WTC11 (cell line): ENCODE results near the gene GID4. TPM values are rescaled to one million over a fixed set of nuclear protein-coding genes. Genes with fewer than 3 reads are reported as not detected.

Source experiments
- ATAC-seq: fragments of 200-7000 bp; cut with Tn5 transposase; 2 replicates; pipeline ENCODE4 v1.10.0; 2021; ENCODE audit warnings: mild to moderate bottlenecking, moderate library complexity
- CTCF ChIA-PET: fragments of 300-600 bp; sonication (Branson Sonifier 250); formaldehyde crosslinking; loops from one replicate; lab custom pipeline; 2021; ENCODE audit warnings: antibody characterized with exemption; lab: Charles Lee
- POLR2A ChIA-PET: fragments of 350-600 bp; sonication (Branson Sonifier 250); formaldehyde crosslinking; loops from one replicate; lab custom pipeline; 2021; ENCODE audit warnings: antibody characterized with exemption; lab: Charles Lee
- DNase-seq: peaks from one replicate; pipeline ENCODE4 v3.0.0; 2021; ENCODE audit warnings: low spot score
- H3K27ac Mint-ChIP-seq: 2 replicates; pipeline ENCODE4 v1.8.0; 2021; ENCODE audit warnings: mixed read lengths
- H3K27me3 Mint-ChIP-seq: 2 replicates; pipeline ENCODE4 v1.8.0; 2021; ENCODE audit warnings: low read depth, mild to moderate bottlenecking, moderate library complexity, mixed read lengths
- H3K36me3 Mint-ChIP-seq: 2 replicates; pipeline ENCODE4 v1.8.0; 2021; ENCODE audit warnings: mixed read lengths
- H3K4me1 Mint-ChIP-seq: 2 replicates; pipeline ENCODE4 v1.8.0; 2022; ENCODE audit warnings: mixed read lengths
- H3K4me3 Mint-ChIP-seq: 2 replicates; pipeline ENCODE4 v1.8.0; 2021; ENCODE audit warnings: mild to moderate bottlenecking, moderate library complexity, mixed read lengths
- H3K9me3 Mint-ChIP-seq: 2 replicates; pipeline ENCODE4 v1.8.0; 2021; ENCODE audit warnings: mixed read lengths
- CREM ChIP-seq: sonication (generic); formaldehyde crosslinking; IDR thresholded peaks from 2 replicates; pipeline ENCODE4 v1.8.1; 2022; ENCODE audit warnings: mild to moderate bottlenecking, missing genetic modification reagents, moderate library complexity
- IRF2 ChIP-seq: sonication (generic); formaldehyde crosslinking; IDR thresholded peaks from 2 replicates; pipeline ENCODE4 v1.8.0; 2022; ENCODE audit warnings: low read depth, missing genetic modification reagents, borderline replicate concordance
- MYBL2 ChIP-seq: sonication (generic); formaldehyde crosslinking; IDR thresholded peaks from 2 replicates; pipeline ENCODE4 v1.8.1; 2023; ENCODE audit warnings: mild to moderate bottlenecking, moderate library complexity, missing genetic modification reagents
- OVOL2 ChIP-seq: fragments of 250-450 bp; sonication (Bioruptor Pico); IDR thresholded peaks from 2 replicates; pipeline ENCODE4 v1.9.0; 2021; ENCODE audit warnings: mild to moderate bottlenecking, borderline replicate concordance
- SP1 ChIP-seq: sonication (generic); formaldehyde crosslinking; conservative IDR thresholded peaks from 2 replicates; pipeline ENCODE4 v1.8.1; 2022; ENCODE audit warnings: missing genetic modification reagents
- TEAD1 ChIP-seq: sonication (generic); formaldehyde crosslinking; IDR thresholded peaks from 2 replicates; pipeline ENCODE4 v1.8.0; 2022; ENCODE audit warnings: mild to moderate bottlenecking, missing genetic modification reagents
- total RNA-seq: library from RNA; stranded (reverse); gene quantifications from 3 replicates; pipeline ENCODE4 v1.2.3, GENCODE V29; 2021
- TF ChIP-seq, protein P1 (sequence below): sonication (generic); formaldehyde crosslinking; IDR thresholded peaks from 2 replicates; pipeline ENCODE4 v1.8.1; 2023; ENCODE audit warnings: mild to moderate bottlenecking, missing genetic modification reagents, moderate library complexity
- TF ChIP-seq, protein P2 (sequence below): fragments of 250-450 bp; sonication (Bioruptor Pico); conservative IDR thresholded peaks from 2 replicates; pipeline ENCODE4 v1.9.0; 2021; ENCODE audit warnings: mild to moderate bottlenecking
- TF ChIP-seq, protein P3 (sequence below): sonication (generic); formaldehyde crosslinking; IDR thresholded peaks from 2 replicates; pipeline ENCODE4 v1.8.1; 2022; ENCODE audit warnings: low read depth, mild to moderate bottlenecking, moderate library complexity, missing genetic modification reagents, borderline replicate concordance
- TF ChIP-seq, protein P4 (sequence below): sonication (generic); formaldehyde crosslinking; IDR thresholded peaks from 2 replicates; pipeline ENCODE4 v1.8.1; 2022; ENCODE audit warnings: mild to moderate bottlenecking, moderate library complexity, missing genetic modification reagents
- TF ChIP-seq, protein P5 (sequence below): fragments of 250-450 bp; sonication (Bioruptor Pico); IDR thresholded peaks from 2 replicates; pipeline ENCODE4 v1.9.0; 2021; ENCODE audit warnings: mild to moderate bottlenecking
- TF ChIP-seq, protein P6 (sequence below): sonication (generic); formaldehyde crosslinking; IDR thresholded peaks from 2 replicates; pipeline ENCODE4 v1.8.0; 2022; ENCODE audit warnings: mild to moderate bottlenecking, missing genetic modification reagents
- TF ChIP-seq, protein P7 (sequence below): sonication (generic); formaldehyde crosslinking; conservative IDR thresholded peaks from 2 replicates; pipeline ENCODE4 v1.8.1; 2023; ENCODE audit warnings: mild to moderate bottlenecking, low read depth, missing genetic modification reagents, moderate library complexity
- TF ChIP-seq, protein P8 (sequence below): fragments of 250-450 bp; sonication (Bioruptor Pico); IDR thresholded peaks from 2 replicates; pipeline ENCODE4 v1.9.0; 2021; ENCODE audit warnings: mild to moderate bottlenecking, borderline replicate concordance

Gene GID4
- total RNA-seq, 1 experiment from 2014 or later, result 16.0 TPM

DNA sequence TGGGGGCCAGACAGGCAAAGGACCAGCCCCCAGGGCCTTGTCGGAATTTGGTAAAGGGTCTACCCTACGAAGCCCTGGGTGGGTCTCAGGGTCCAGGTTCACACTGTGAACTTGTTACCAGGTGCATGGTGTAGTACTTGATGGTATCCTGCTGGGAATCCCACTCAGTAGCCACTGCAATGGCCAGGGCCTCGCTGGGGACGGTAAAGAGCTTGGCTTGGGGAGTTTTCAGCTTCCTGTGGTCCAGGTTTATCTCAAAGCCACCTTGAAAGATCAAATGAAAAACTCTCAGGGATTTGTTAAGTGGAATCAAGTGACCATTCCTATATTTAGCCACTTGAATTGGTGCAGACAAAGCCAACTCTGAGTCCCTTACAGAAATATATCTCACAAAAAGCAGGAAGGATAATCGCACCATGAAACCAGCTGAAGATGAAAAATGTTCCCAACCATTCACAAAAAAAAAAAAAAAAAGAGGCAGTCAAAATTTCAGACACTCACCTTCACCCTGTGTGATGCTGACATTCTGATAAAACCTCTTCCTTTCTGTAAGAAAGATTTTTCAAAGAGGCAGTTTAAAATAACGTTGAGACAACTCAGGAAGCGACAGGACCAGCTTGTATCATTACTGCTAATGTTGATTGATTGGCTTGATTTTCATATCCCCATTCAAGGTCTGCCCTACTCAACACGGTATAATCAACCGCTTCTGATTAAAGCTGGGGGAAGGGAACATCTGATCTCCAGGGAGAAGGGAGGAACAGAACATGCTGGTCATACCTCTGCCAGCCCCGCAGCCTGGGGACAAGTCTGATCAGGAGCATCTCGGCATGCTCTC, 10.9 kb upstream of the GID4 start (continued):
- no peak for TF ChIP-seq OVOL2 (CRISPR knock-in tag)

DNA sequence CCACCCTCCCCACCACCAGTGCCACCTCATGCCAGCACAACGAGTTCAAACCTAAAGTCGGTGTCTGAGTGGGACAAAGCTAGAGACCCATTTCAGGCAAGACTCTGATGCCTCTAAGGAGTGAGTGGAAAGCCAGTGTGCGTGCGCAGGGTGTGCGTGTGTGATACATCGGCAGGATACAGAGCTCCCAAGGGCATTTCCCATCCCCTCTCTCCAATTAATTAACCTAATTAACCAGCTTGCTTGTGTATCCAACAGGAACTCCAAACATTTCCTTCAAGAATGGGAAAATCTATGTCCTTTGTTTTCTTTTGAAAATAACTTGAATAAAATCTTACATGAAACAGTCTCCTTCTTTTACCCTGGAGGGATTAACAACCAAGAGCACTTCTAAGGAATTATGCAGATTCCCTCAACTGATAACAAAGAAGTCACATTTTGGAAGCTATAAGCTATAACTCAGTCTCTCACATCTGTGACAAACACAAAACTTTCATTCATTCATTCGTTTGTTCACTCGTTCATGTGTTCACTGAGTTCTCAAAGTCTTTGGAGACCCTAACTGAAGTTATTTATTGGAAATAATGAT, 10.2 kb upstream of the GID4 start:
- Mint-ChIP-seq H3K4me3 (no peak overlapping the region), H3K27ac (no peak overlapping the region), H3K9me3 (no peaks in the 10 kb centered on the region), H3K4me1 (no peaks in the 10 kb centered on the region), H3K36me3 (no peaks in the 10 kb centered on the region), H3K27me3 (no peaks in the 10 kb centered on the region)
- DNase-seq (no peak), ATAC-seq (no peak)
- CTCF ChIA-PET, result interaction anchor here (0.7 to 1.3 kb wide), 3 partner anchors 35 to 110 kb away, joined by 4 to 5 read pairs (median 4); no protein-coding TSS in a partner anchor
- TF ChIP-seq SP1 (no peak), IRF2 (CRISPR knock-in tag) (no peak), TEAD1 (no peak), CREM (no peak), MYBL2 (CRISPR knock-in tag) (no peak)
- TF ChIP-seq, protein P1, sequence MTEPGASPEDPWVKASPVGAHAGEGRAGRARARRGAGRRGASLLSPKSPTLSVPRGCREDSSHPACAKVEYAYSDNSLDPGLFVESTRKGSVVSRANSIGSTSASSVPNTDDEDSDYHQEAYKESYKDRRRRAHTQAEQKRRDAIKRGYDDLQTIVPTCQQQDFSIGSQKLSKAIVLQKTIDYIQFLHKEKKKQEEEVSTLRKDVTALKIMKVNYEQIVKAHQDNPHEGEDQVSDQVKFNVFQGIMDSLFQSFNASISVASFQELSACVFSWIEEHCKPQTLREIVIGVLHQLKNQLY (CRISPR knock-in tag), result no peak
- TF ChIP-seq, protein P2, sequence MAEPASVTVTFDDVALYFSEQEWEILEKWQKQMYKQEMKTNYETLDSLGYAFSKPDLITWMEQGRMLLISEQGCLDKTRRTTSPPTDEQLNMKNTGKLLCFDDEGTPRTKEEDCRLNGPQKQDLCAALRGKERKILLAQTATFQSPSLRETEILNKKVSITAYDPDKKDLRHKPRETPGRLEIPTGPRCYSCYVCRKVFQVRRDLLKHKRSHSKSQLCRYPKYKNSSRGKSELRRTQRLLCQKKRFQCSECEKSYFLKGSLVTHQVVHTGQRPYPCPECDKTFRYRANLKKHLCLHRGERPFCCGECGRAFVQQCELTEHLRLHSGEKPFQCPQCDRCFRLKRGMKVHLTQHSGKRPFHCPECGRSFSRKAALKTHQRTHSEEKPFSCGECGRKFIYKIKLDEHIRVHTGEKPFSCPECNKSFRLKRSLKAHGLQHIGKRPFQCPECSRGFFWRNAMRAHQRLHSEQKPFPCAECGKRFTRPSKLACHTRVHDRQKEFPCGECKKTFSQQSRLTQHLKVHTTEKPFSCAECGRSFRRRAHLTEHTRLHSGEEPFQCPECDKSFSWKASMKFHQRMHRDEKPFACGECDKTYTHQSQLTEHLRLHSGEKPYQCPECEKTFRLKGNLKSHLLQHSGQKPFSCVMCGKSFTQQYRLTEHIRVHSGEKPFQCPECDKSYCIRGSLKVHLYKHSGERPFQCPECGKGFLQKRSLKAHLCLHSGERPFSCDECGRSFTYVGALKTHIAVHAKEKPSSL, result no peak
- TF ChIP-seq, protein P3, sequence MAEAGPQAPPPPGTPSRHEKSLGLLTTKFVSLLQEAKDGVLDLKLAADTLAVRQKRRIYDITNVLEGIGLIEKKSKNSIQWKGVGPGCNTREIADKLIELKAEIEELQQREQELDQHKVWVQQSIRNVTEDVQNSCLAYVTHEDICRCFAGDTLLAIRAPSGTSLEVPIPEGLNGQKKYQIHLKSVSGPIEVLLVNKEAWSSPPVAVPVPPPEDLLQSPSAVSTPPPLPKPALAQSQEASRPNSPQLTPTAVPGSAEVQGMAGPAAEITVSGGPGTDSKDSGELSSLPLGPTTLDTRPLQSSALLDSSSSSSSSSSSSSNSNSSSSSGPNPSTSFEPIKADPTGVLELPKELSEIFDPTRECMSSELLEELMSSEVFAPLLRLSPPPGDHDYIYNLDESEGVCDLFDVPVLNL (CRISPR knock-in tag), result no peak
- TF ChIP-seq, protein P4, sequence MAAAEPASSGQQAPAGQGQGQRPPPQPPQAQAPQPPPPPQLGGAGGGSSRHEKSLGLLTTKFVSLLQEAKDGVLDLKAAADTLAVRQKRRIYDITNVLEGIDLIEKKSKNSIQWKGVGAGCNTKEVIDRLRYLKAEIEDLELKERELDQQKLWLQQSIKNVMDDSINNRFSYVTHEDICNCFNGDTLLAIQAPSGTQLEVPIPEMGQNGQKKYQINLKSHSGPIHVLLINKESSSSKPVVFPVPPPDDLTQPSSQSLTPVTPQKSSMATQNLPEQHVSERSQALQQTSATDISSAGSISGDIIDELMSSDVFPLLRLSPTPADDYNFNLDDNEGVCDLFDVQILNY, result no peak
- TF ChIP-seq, protein P5, sequence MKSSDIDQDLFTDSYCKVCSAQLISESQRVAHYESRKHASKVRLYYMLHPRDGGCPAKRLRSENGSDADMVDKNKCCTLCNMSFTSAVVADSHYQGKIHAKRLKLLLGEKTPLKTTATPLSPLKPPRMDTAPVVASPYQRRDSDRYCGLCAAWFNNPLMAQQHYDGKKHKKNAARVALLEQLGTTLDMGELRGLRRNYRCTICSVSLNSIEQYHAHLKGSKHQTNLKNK (CRISPR knock-in tag), result no peak
- TF ChIP-seq, protein P6, sequence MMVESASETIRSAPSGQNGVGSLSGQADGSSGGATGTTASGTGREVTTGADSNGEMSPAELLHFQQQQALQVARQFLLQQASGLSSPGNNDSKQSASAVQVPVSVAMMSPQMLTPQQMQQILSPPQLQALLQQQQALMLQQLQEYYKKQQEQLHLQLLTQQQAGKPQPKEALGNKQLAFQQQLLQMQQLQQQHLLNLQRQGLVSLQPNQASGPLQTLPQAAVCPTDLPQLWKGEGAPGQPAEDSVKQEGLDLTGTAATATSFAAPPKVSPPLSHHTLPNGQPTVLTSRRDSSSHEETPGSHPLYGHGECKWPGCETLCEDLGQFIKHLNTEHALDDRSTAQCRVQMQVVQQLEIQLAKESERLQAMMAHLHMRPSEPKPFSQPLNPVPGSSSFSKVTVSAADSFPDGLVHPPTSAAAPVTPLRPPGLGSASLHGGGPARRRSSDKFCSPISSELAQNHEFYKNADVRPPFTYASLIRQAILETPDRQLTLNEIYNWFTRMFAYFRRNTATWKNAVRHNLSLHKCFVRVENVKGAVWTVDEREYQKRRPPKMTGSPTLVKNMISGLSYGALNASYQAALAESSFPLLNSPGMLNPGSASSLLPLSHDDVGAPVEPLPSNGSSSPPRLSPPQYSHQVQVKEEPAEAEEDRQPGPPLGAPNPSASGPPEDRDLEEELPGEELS, result no peak
- TF ChIP-seq, protein P7, sequence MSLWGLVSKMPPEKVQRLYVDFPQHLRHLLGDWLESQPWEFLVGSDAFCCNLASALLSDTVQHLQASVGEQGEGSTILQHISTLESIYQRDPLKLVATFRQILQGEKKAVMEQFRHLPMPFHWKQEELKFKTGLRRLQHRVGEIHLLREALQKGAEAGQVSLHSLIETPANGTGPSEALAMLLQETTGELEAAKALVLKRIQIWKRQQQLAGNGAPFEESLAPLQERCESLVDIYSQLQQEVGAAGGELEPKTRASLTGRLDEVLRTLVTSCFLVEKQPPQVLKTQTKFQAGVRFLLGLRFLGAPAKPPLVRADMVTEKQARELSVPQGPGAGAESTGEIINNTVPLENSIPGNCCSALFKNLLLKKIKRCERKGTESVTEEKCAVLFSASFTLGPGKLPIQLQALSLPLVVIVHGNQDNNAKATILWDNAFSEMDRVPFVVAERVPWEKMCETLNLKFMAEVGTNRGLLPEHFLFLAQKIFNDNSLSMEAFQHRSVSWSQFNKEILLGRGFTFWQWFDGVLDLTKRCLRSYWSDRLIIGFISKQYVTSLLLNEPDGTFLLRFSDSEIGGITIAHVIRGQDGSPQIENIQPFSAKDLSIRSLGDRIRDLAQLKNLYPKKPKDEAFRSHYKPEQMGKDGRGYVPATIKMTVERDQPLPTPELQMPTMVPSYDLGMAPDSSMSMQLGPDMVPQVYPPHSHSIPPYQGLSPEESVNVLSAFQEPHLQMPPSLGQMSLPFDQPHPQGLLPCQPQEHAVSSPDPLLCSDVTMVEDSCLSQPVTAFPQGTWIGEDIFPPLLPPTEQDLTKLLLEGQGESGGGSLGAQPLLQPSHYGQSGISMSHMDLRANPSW (CRISPR knock-in tag), result no peak
- TF ChIP-seq, protein P8, sequence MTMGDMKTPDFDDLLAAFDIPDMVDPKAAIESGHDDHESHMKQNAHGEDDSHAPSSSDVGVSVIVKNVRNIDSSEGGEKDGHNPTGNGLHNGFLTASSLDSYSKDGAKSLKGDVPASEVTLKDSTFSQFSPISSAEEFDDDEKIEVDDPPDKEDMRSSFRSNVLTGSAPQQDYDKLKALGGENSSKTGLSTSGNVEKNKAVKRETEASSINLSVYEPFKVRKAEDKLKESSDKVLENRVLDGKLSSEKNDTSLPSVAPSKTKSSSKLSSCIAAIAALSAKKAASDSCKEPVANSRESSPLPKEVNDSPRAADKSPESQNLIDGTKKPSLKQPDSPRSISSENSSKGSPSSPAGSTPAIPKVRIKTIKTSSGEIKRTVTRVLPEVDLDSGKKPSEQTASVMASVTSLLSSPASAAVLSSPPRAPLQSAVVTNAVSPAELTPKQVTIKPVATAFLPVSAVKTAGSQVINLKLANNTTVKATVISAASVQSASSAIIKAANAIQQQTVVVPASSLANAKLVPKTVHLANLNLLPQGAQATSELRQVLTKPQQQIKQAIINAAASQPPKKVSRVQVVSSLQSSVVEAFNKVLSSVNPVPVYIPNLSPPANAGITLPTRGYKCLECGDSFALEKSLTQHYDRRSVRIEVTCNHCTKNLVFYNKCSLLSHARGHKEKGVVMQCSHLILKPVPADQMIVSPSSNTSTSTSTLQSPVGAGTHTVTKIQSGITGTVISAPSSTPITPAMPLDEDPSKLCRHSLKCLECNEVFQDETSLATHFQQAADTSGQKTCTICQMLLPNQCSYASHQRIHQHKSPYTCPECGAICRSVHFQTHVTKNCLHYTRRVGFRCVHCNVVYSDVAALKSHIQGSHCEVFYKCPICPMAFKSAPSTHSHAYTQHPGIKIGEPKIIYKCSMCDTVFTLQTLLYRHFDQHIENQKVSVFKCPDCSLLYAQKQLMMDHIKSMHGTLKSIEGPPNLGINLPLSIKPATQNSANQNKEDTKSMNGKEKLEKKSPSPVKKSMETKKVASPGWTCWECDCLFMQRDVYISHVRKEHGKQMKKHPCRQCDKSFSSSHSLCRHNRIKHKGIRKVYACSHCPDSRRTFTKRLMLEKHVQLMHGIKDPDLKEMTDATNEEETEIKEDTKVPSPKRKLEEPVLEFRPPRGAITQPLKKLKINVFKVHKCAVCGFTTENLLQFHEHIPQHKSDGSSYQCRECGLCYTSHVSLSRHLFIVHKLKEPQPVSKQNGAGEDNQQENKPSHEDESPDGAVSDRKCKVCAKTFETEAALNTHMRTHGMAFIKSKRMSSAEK (CRISPR knock-in tag), result no peak
- POLR2A ChIA-PET, result no interaction called here
